Lower leg skin (tissue), 4 donors: Measurements from ENCODE around the gene ARG1. TPM values are rescaled to one million over a fixed set of nuclear protein-coding genes. Genes with fewer than 3 reads are reported as not detected.
"Not testable (repeated sequence)": the region's sequence is repeated elsewhere in the genome, so short reads cannot be mapped to it uniquely, and the experiment has no call there.

ENCODE experiments used
- DNase-seq, 2 donors: peaks; one replicate each; pipeline ENCODE4 v3.0.0-alpha.2; 2019; ENCODE audit warnings: low spot score in 2 of 2
- H3K4me3 ChIP-seq: fragments of 200-600 bp; sonication (generic); 2 replicates; pipeline ENCODE4 v1.5.1; 2017; ENCODE audit warnings: mild to moderate bottlenecking, low read depth; ENCODE audit not compliant: poor library complexity, severe bottlenecking
- POLR2A ChIP-seq, 2 donors: fragments of 450-650 bp; IDR thresholded peaks; one replicate each; pipeline ENCODE4 v1.6.1; 2016 to 2017; ENCODE audit warnings: antibody characterized with exemption in 2 of 2, mild to moderate bottlenecking in 1 of 2, moderate library complexity in 1 of 2
- WGBS, 2 donors: methylation state at CpG; one replicate each; pipeline ENCODE4 v1.1.5; 2018; 5-methylcytosine and 5-hydroxymethylcytosine counted together
- intact Hi-C: fragments of 100-400 bp; cut with DNase I; formaldehyde crosslinking; loops from one replicate; pipeline ENCODE4 v1.15.0; 2023; ENCODE audit warnings: low total_unique reads
- total RNA-seq, 4 donors: library from RNA; depleted of rRNA; stranded (reverse); fragments of >200 nt; gene quantifications; one replicate each; pipeline ENCODE4 v1.1.0, GENCODE V29; 2016
- TF ChIP-seq, protein P1 (sequence below), 3 donors: fragments of 450-650 bp; IDR thresholded peaks; one replicate each; pipeline ENCODE4 v1.5.1; 2016; ENCODE audit warnings: antibody characterized with exemption in 3 of 3, mild to moderate bottlenecking in 3 of 3, moderate library complexity in 2 of 3

ARG1 gene
- 100 to 1,000 TPM; 104 to 248 (median 220) TPM for total RNA-seq

DNA sequence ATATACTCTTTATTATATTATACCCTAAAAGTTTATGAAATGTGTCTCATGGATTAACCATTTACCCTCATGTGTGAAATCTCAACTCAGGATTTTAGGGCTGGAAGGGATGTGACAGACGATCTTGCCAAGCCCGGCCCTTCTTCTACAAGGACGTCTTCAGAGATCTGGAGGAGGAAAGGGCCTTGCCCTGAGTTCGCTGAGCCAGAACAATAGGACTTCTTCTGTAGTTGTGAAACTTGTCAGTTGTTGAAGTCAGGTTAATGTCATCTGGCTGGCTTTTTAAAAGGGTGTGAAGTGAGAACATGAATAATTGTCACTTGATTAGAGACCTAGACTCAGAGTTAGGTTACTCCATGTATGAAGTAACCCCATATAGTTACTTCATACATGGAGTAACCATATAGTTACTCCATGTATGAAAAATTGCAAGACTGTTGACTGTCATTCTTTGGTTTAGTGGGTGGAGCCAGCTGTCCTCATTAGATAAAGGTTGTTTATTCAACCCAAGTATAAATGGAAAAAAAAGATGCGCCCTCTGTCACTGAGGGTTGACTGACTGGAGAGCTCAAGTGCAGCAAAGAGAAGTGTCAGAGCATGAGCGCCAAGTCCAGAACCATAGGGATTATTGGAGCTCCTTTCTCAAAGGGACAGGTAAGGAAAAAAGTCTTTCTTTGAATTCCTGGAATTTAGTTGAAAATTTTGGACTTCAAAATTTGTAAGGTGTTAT, at the start of gene ARG1:
Gene ARG1, plus strand, starts transcription at position 541 of the 730 bp plus-strand sequence. Its CDS starts 57 bp downstream, at position 598.
- intact Hi-C loops = no loop called here
- 89 to 90% methylated on average over 6 of the region's 6 CpGs for WGBS, 2 donors
- H3K4me3 ChIP-seq = no peak within 1 kb of the TSS
- TF ChIP-seq, protein P1, sequence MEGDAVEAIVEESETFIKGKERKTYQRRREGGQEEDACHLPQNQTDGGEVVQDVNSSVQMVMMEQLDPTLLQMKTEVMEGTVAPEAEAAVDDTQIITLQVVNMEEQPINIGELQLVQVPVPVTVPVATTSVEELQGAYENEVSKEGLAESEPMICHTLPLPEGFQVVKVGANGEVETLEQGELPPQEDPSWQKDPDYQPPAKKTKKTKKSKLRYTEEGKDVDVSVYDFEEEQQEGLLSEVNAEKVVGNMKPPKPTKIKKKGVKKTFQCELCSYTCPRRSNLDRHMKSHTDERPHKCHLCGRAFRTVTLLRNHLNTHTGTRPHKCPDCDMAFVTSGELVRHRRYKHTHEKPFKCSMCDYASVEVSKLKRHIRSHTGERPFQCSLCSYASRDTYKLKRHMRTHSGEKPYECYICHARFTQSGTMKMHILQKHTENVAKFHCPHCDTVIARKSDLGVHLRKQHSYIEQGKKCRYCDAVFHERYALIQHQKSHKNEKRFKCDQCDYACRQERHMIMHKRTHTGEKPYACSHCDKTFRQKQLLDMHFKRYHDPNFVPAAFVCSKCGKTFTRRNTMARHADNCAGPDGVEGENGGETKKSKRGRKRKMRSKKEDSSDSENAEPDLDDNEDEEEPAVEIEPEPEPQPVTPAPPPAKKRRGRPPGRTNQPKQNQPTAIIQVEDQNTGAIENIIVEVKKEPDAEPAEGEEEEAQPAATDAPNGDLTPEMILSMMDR (IDR thresholded peaks at IDR 0.05) = no peak
- no peak for TF ChIP-seq POLR2A (IDR thresholded peaks at IDR 0.05)
- no peak for DNase-seq

DNA sequence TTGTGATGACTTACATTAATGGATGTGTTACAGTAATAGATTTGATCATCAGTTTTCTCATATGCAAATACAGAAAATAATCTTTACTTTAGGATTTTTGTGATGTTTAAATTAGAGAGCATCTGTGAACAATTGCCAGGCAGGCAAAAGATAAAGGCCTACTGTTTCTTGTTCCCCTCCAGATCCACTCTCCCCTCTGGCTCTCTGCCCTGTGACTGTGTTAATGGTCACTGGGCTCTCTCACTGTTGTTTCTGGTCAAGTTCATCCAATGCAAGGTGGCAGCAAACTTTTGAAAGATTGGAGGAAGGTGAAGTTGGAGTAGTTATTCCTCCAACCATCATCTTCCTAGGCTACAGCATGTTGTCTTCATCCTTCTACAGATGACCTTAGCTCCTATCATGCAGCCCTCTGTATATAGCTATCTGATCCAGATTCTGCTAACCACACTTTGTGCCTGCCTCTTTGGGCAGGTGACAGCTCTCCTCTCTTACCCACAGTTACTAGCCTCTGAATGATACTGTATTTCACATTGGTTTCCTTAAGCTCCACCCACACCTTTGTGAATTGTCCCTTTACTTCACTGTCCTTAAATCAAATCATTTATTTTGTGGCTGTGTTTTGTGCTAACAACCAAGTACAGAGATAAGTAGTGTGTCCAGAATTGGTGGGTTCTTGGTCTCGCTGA, 48.9 kb upstream of the ARG1 start:
- TF ChIP-seq POLR2A (IDR thresholded peaks at IDR 0.05) = no peak
- TF ChIP-seq, protein P1 (IDR thresholded peaks at IDR 0.05) = no peak
- H3K4me3 ChIP-seq = no peak overlapping the region
- WGBS, 2 donors = 96 to 100% methylated on average over 1 of the region's 1 CpG
- intact Hi-C loops = no loop called here
- no peak for DNase-seq

DNA sequence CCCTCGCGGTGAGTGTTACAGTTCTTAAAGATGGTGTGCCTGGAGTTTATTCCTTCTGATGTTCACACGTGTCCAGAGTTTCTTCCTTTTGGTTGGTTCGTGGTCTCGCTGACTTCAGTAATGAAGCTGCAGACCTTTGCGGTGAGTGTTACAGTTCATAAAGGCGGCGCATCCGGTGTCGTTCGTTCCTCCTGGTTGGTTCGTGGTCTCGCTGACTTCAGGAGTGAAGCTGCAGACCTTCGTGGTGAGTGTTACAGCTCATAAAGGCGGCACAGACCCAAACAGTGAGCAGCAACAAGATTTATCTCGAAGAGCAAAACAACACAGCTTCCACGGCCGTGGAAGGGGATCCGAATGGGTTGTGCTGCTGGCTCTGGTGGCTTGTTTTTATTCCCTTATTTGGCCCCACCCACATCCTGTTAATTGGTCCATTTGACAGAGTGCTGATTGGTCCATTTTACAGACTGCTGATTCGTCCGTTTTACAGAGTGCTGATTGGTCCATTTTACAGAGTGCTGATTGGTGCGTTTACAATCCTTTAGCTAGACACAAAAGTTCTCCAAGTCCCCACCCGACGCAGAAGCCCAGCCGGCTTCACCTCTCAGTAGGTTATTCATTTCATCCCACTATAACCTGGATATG, 48.2 kb upstream of the ARG1 start:
- no peak overlapping the region for H3K4me3 ChIP-seq
- TF ChIP-seq POLR2A (IDR thresholded peaks at IDR 0.05) = no peak
- TF ChIP-seq, protein P1 (IDR thresholded peaks at IDR 0.05) = no peak
- no peak for DNase-seq
- intact Hi-C loops = no loop called here
- WGBS, 2 donors = 93 to 95% methylated on average over 25 of the region's 25 CpGs

DNA sequence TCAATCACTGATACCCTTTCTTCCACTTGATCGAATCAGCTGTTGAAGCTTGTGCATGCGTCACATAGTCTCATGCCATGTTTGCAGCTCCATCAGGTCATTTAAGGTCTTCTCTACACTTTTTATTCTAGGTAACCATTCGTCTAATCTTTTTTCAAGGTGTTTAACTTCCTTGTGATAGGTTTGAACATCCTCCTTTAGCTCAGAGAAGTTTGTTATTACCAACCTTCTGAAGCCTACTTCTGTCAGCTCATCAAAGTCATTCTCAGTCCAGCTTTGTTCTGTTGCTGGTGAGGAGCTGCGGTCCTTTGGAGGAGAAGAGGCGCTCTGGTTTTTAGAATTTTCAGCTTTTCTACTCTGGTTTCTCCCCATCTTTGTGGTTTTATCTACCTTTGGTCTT, 42.1 kb upstream of the ARG1 start:
- DNase-seq, intact Hi-C loops, H3K4me3 ChIP-seq: not testable (repeated sequence)
- 93 to 94% methylated on average over 5 of the region's 5 CpGs for WGBS, 2 donors

DNA sequence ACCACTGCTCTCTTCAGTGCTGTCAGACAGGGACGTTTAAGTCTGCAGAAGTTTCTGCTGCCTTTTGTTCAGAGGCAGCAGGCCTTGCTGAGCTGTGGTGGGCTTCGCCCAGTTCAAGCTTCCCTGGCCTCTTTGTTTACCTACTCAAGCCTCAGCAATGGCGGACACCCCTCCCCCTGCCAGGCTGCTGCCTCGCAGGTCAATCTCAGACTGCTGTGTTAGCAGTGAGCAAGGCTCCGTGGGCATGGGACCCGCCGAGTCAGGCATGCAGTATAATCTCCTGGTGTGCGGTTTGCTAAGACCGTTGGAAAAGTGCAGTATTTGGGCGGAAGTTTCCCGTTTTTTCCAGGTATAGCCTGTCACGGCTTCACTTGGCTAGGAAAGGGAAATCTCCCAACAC, 41.3 kb upstream of the ARG1 start:
- H3K4me3 ChIP-seq, intact Hi-C loops, DNase-seq: not testable (repeated sequence)
- 91 to 92% methylated on average over 12 of the region's 12 CpGs for WGBS, 2 donors

DNA sequence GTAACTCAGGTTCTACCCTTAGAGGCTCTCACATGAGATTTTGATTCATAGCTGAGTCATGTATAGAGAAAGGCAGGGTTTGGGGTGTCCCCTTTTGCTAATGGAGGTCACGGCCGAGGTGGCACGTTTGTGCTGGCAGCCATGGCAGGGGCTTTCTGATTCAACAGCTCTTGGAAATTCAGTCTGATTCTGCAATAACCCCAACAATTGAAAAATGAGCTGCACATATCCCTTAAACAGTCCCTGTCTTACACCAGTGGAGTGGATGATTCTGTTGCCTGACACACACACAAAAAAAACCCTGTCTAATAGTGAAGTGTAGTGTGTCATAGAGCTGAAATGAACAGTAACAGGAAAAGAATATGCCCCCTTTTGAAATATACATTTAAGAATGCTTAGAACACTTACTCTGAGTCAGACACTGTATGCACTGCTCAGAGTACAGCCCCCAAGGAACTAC, 40.4 kb upstream of the ARG1 start:
- no peak overlapping the region for H3K4me3 ChIP-seq
- WGBS, 2 donors = 45 to 64% methylated on average over 3 of the region's 3 CpGs
- intact Hi-C loops = no loop called here
- no peak for TF ChIP-seq POLR2A (IDR thresholded peaks at IDR 0.05)
- TF ChIP-seq, protein P1 (IDR thresholded peaks at IDR 0.05) = no peak
- no peak for DNase-seq

DNA sequence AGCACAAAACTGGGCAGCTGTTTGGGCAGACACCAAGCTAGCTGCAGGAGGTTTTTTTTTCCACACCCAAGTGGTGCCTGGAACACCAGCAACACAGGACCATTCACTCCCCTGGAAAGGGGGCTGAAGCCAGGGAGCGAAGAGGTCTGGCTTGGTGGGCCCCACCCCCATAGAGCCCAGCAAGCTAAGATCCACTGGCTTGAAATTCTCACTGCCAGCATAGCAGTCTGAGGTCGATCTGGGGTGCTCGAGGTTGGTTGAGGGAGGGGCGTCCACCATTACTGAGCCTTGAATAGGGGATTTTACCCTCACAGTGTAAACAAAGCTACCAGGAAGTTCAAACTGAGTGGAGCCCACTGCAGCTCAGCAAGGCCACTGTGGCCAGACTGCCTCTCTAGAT, 34.4 kb upstream of the ARG1 start:
- DNase-seq, H3K4me3 ChIP-seq, intact Hi-C loops: not testable (repeated sequence)
- WGBS, 2 donors = 80 to 85% methylated on average over 3 to 4 of the region's 4 CpGs
